H1 (cell line): ENCODE results near the gene IGFBP6. TPM values are rescaled to one million over a fixed set of nuclear protein-coding genes. Genes with fewer than 3 reads are reported as not detected.

ENCODE experiments used
- ATF2 ChIP-seq: IDR thresholded peaks from 2 replicates; pipeline ENCODE4 v1.6.1; 2012; ENCODE audit warnings: low read length, inconsistent platforms
- E2F6 ChIP-seq: IDR thresholded peaks from 2 replicates; pipeline ENCODE4 v1.6.1; 2012; ENCODE audit warnings: inconsistent platforms
- RNF2 ChIP-seq: fragments of 200-900, 300-1000 bp; sonication (generic); IDR thresholded peaks from 2 replicates; pipeline ENCODE4 v1.7.1; 2016; ENCODE audit warnings: borderline replicate concordance, low read depth, mild to moderate bottlenecking, antibody characterized with exemption, low read length; ENCODE audit not compliant: poor library complexity, severe bottlenecking; ENCODE audit errors: missing control alignments
- polyA plus RNA-seq, 7 experiments: library from polyadenylated mRNA; depleted of rRNA in 3 of 7; stranded (reverse) in 5 of 7; unstranded in 2 of 7; fragments of >200 nt in 5 of 7; fragments of 200-250 nt in 2 of 7; gene quantifications; 1 replicate in 5 of 7; 2 replicates in 1 of 7; 4 replicates in 1 of 7; pipeline versions ENCODE4 v1.2.1 to v1.2.3, GENCODE V29; 2011 to 2013; ENCODE audit warnings: missing spikeins in 2 of 7, mixed read lengths in 2 of 7
- total RNA-seq: library from RNA; stranded (reverse); fragmentation: NEBNext Ultra II Directional; extraction: Animal tissue kit (Norgen Biotek cat#: 25700); gene quantifications from 2 replicates; pipeline ENCODE4 v1.2.1, GENCODE V29; 2021

The IGFBP6 gene
- total and polyA plus RNA-seq, 2 of the 8 experiments (the other 6 are each of a cell fraction or from before 2014, with no cell fraction given), result 13.7 to 14.7 TPM

GRCh38 chr12:53051058-53051880, 46.2 kb upstream of the IGFBP6 start (continued):
- TF ChIP-seq ATF2 (no peak), E2F6 (no peak), RNF2 (no peak)
